ENCODE data around the gene PGAP6. TPM values are rescaled to one million over a fixed set of nuclear protein-coding genes. Genes with fewer than 3 reads are reported as not detected.

Gene PGAP6, protein sequence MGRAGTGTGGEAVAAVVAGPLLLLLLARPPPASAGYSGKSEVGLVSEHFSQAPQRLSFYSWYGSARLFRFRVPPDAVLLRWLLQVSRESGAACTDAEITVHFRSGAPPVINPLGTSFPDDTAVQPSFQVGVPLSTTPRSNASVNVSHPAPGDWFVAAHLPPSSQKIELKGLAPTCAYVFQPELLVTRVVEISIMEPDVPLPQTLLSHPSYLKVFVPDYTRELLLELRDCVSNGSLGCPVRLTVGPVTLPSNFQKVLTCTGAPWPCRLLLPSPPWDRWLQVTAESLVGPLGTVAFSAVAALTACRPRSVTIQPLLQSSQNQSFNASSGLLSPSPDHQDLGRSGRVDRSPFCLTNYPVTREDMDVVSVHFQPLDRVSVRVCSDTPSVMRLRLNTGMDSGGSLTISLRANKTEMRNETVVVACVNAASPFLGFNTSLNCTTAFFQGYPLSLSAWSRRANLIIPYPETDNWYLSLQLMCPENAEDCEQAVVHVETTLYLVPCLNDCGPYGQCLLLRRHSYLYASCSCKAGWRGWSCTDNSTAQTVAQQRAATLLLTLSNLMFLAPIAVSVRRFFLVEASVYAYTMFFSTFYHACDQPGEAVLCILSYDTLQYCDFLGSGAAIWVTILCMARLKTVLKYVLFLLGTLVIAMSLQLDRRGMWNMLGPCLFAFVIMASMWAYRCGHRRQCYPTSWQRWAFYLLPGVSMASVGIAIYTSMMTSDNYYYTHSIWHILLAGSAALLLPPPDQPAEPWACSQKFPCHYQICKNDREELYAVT
- 10 to 100 TPM; 38.0 to 71.5 TPM for total RNA-seq
- polyA plus RNA-seq: 10 to 100 TPM; 64.8 to 100.0 TPM
- long read RNA-seq, donor 1, partial matches to known transcripts: 41 of 111 reads
- long read RNA-seq, donor 1, other reads (novel, unspliced or antisense): 68 of 111 reads
- long read RNA-seq, donor 2, partial matches to known transcripts: 7 of 7 reads
- long read RNA-seq, donor 2, other reads (novel, unspliced or antisense): 0 of 7 reads
- long read RNA-seq, donor 3, partial matches to known transcripts: 0 of 1 reads
- long read RNA-seq, donor 3, other reads (novel, unspliced or antisense): 0 of 1 reads
- long read RNA-seq, donor 4, partial matches to known transcripts: 0 of 1 reads
- long read RNA-seq, donor 4, other reads (novel, unspliced or antisense): 0 of 1 reads
- long read RNA-seq, donor 5, partial matches to known transcripts: 0 of 2 reads
- long read RNA-seq, donor 5, other reads (novel, unspliced or antisense): 0 of 2 reads

GRCh38 chr16:381789-382717, at the start of gene PGAP6:
PGAP6 (minus strand) TSS chr16:381978; CDS start chr16:381821, 157 bp downstream.
- no peaks in the 10 kb centered on the region for H3K9me3 ChIP-seq (ENCODE audit: control insufficient read depth in 4 of 4, insufficient read depth in 3 of 4, low read length in 3 of 4)
- H3K4me3 ChIP-seq: peak within 1 kb of the TSS; percentile 82
- H3K36me3 ChIP-seq (ENCODE audit: control insufficient read depth in 4 of 4, insufficient read depth in 4 of 4, low read length in 4 of 4): peaks cover 0 to 8% (median 0%) of the 10 kb centered on the region in 4 donors
- ATAC-seq (ENCODE audit: insufficient read depth, low FRiP score) (peak; percentile 77), DNase-seq (peak; percentile 48 to 71 (median 62))
- peak within 1 kb of the TSS; percentile 80 to 82 for H3K27ac ChIP-seq (ENCODE audit: low read depth in 1 of 2, low read length in 1 of 2)
- WGBS, 2 donors: 0% methylated on average over 35 to 120 of the region's 123 CpGs
- H3K27me3 ChIP-seq (ENCODE audit: control insufficient read depth in 3 of 3, insufficient read depth in 3 of 3, low read length in 2 of 3): no peaks in the 10 kb centered on the region
- peaks cover 0 to 27% (median 4%) of the 10 kb centered on the region in 5 donors for H3K4me1 ChIP-seq (ENCODE audit: control insufficient read depth in 5 of 5, insufficient read depth in 5 of 5, low read length in 5 of 5)
- no peak within 1 kb of the TSS for H3K9ac ChIP-seq (ENCODE audit: insufficient read depth in 1 of 2, low read length in 2 of 2)
- no peak for TF ChIP-seq CTCF (IDR thresholded peaks at IDR 0.05; ENCODE audit: control extremely low read depth, extremely low read depth)

GRCh38 chr16:430904-431303, 49.1 kb upstream of the PGAP6 start:
- H3K4me3 ChIP-seq: no peak overlapping the region
- 97 to 98% methylated on average over 7 of the region's 7 CpGs for WGBS, 2 donors
- no peak for ATAC-seq (ENCODE audit: insufficient read depth, low FRiP score)
- H3K27me3 ChIP-seq (ENCODE audit: control insufficient read depth in 3 of 3, insufficient read depth in 3 of 3, low read length in 2 of 3): no peaks in the 10 kb centered on the region
- H3K9me3 ChIP-seq (ENCODE audit: control insufficient read depth in 4 of 4, insufficient read depth in 3 of 4, low read length in 3 of 4): no peaks in the 10 kb centered on the region
- H3K4me1 ChIP-seq (ENCODE audit: control insufficient read depth in 5 of 5, insufficient read depth in 5 of 5, low read length in 5 of 5): peaks cover 3 to 9% (median 6%) of the 10 kb centered on the region in 5 donors
- TF ChIP-seq CTCF (IDR thresholded peaks at IDR 0.05; ENCODE audit: control extremely low read depth, extremely low read depth): no peak
- no peak overlapping the region for H3K9ac ChIP-seq (ENCODE audit: insufficient read depth in 1 of 2, low read length in 2 of 2)
- H3K27ac ChIP-seq (ENCODE audit: low read depth in 1 of 2, low read length in 1 of 2): no peak overlapping the region
- H3K36me3 ChIP-seq (ENCODE audit: control insufficient read depth in 4 of 4, insufficient read depth in 4 of 4, low read length in 4 of 4): peaks cover 0 to 6% (median 2%) of the 10 kb centered on the region in 4 donors
- no peak for DNase-seq

- peaks cover 0 to 6% (median 0%) of the 10 kb centered on the region in 3 donors for H3K27me3 ChIP-seq (ENCODE audit: control insufficient read depth in 3 of 3, insufficient read depth in 3 of 3, low read length in 2 of 3)
- H3K36me3 ChIP-seq (ENCODE audit: control insufficient read depth in 4 of 4, insufficient read depth in 4 of 4, low read length in 4 of 4): peaks cover 0 to 6% (median 0%) of the 10 kb centered on the region in 4 donors
- DNase-seq: no peak
- H3K4me1 ChIP-seq (ENCODE audit: control insufficient read depth in 5 of 5, insufficient read depth in 5 of 5, low read length in 5 of 5): peaks cover 5 to 21% (median 7%) of the 10 kb centered on the region in 5 donors
- H3K4me3 ChIP-seq: no peak overlapping the region
- TF ChIP-seq CTCF (IDR thresholded peaks at IDR 0.05; ENCODE audit: control extremely low read depth, extremely low read depth): no peak
- 52% methylated on average over 10 of the region's 10 CpGs for WGBS, 2 donors
- no peaks in the 10 kb centered on the region for H3K9me3 ChIP-seq (ENCODE audit: control insufficient read depth in 4 of 4, insufficient read depth in 3 of 4, low read length in 3 of 4)
- H3K9ac ChIP-seq (ENCODE audit: insufficient read depth in 1 of 2, low read length in 2 of 2): peak overlapping the region in 1 of 2 donors; percentile 55
- H3K27ac ChIP-seq (ENCODE audit: low read depth in 1 of 2, low read length in 1 of 2): no peak overlapping the region
- no peak for ATAC-seq (ENCODE audit: insufficient read depth, low FRiP score)
These were observed 45.5 kb upstream of the PGAP6 start for GRCh38 chr16:427250-427649.

Measured in lung (tissue), 16 donors.